HEK293 (cell line): ENCODE data around the gene SLC2A9.

Experiments
- KLF10 ChIP-seq: fragments of 450-650 bp; IDR thresholded peaks from 2 replicates; pipeline ENCODE4 v1.5.1; 2018; ENCODE audit warnings: missing biosample characterization, mild to moderate bottlenecking, missing genetic modification characterization
- TF ChIP-seq, protein P1 (sequence below): fragments of 450-650 bp; formaldehyde crosslinking; IDR thresholded peaks from 2 replicates; pipeline ENCODE4 v1.5.1; 2016; ENCODE audit warnings: missing biosample characterization, missing genetic modification characterization

DNA sequence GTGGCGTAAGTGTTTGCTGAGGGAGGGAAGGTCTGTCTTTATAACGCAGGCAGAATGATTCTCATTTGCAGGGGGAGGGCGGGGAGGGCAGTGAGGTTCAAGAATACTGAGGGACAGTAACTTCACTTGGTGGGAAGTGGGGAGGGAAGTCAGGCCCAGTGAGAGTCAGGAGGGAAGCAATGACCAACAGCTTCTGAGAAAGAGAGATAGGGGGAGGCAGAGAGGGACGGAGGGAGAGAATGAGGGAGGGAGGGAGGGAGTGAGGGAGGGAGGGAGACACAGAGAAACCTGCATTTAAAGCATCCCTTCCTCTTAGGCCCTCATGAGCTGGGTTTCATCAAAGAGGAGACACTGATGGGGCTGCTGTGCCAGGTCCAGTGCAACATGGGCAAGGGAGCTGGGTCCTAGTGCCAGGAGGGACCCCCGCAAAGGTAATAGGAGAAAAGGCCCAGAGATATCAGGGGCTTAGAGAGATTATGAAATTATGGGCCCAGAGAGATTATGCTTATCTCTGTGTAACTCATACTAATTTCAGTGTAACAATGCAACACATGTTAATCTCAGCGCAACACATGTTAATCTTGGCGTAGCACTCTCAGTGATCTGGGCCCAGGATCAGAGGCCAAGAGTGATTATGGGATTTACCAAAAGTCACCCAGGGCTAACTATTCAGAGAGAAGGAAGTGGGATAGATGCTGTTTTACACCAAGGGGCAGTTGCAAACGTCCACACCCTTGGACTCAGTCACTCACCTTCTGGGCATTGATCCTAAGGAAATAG lies 127.8 kb downstream of the SLC2A9 start:
- TF ChIP-seq KLF10: no peak
- TF ChIP-seq, protein P1, sequence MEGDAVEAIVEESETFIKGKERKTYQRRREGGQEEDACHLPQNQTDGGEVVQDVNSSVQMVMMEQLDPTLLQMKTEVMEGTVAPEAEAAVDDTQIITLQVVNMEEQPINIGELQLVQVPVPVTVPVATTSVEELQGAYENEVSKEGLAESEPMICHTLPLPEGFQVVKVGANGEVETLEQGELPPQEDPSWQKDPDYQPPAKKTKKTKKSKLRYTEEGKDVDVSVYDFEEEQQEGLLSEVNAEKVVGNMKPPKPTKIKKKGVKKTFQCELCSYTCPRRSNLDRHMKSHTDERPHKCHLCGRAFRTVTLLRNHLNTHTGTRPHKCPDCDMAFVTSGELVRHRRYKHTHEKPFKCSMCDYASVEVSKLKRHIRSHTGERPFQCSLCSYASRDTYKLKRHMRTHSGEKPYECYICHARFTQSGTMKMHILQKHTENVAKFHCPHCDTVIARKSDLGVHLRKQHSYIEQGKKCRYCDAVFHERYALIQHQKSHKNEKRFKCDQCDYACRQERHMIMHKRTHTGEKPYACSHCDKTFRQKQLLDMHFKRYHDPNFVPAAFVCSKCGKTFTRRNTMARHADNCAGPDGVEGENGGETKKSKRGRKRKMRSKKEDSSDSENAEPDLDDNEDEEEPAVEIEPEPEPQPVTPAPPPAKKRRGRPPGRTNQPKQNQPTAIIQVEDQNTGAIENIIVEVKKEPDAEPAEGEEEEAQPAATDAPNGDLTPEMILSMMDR (tag by site-specific recombination): no peak
